Uterus (tissue), 4 donors: Measurements from ENCODE around the gene DMPK. TPM values are rescaled to one million over a fixed set of nuclear protein-coding genes. Genes with fewer than 3 reads are reported as not detected.

Source experiments
- DNase-seq, 2 donors: peaks; one replicate each; pipeline ENCODE4 v3.0.0-alpha.2; 2019 to 2020
- H3K27ac ChIP-seq, 2 donors: fragments of 200-600 bp; sonication (generic); 1 replicate in 1 of 2; 2 replicates in 1 of 2; pipeline ENCODE4 v1.5.1; 2016 to 2018
- H3K27me3 ChIP-seq, 2 donors: fragments of 200-600 bp; sonication (generic); one replicate each; pipeline ENCODE4 v1.5.1; 2018 to 2019; ENCODE audit warnings: control low read depth in 1 of 2
- H3K36me3 ChIP-seq, 2 donors: fragments of 200-600 bp; sonication (generic); one replicate each; pipeline ENCODE4 v1.5.1; 2019; ENCODE audit warnings: control low read depth in 1 of 2
- H3K4me1 ChIP-seq, 2 donors: fragments of 200-600 bp; sonication (generic); one replicate each; pipeline ENCODE4 v1.5.1; 2018 to 2019; ENCODE audit warnings: control low read depth in 1 of 2
- H3K4me3 ChIP-seq, 2 donors: fragments of 200-600 bp; sonication (generic); 1 replicate in 1 of 2; 2 replicates in 1 of 2; pipeline ENCODE4 v1.5.1; 2018 to 2019; ENCODE audit warnings: mild to moderate bottlenecking in 1 of 2
- H3K9me3 ChIP-seq, 2 donors: fragments of 200-600 bp; sonication (generic); one replicate each; pipeline ENCODE4 v1.5.1; 2019; ENCODE audit warnings: control low read depth in 1 of 2
- POLR2A ChIP-seq, 2 donors: fragments of 450-650 bp; IDR thresholded peaks; one replicate each; pipeline ENCODE4 v1.6.1; 2016; ENCODE audit warnings: antibody characterized with exemption in 2 of 2, mild to moderate bottlenecking in 1 of 2, moderate library complexity in 1 of 2
- intact Hi-C: fragments of 100-400 bp; cut with DNase I; formaldehyde crosslinking; loops from one replicate; pipeline ENCODE4 v1.15.1; 2023; ENCODE audit warnings: low total_unique reads
- total RNA-seq, 4 donors: library from RNA; depleted of rRNA in 3 of 4; stranded (reverse); fragments of >200 nt in 3 of 4; gene quantifications; one replicate each; pipeline versions ENCODE4 v1.1.0 to v1.2.4, GENCODE V29; 2014 to 2023
- TF ChIP-seq, protein P1 (sequence below), 4 experiments: fragments of 200-600 bp in 2 of 4; fragments of 450-650 bp in 2 of 4; sonication (generic) in 2 of 4; IDR thresholded peaks; one replicate each; pipeline ENCODE4 v1.5.1; 2016 to 2019; ENCODE audit warnings: antibody characterized with exemption in 4 of 4, mild to moderate bottlenecking in 2 of 4, moderate library complexity in 1 of 4
- donor health status: DM: yes; HTN: yes; CAD: no.

The DMPK gene
- total RNA-seq, 4 donors from 2014 or later: 15.3 to 211 (median 43.8) TPM

DNA sequence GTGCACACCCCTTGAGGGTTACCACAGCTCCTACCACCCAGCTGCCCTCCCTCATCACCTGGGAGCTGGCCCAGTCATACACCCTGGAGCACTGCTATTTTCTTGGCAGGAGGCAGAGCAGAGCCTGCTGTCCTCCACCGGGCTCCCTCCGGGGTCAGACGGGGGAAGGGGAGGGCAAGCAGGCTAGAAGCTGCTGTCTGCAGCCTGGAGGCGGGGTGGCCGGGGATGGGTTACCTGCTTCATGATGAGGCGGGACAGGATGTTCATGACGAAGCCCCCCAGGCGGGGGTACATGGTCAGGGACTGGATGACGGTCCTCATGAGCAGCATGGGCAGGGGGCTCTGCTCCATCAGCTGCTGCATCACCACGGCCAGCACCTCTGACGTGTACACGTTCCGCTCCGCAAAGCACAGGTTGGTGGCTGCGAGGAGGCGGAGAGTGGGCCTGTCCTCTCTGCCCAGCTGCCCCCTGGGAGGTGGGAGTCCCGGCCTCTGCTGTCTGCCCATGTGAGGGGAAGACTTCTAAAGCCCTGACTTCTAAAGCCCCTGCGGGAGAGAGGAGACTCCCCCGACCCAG is 35.5 kb upstream of the DMPK start:
- TF ChIP-seq, protein P1, sequence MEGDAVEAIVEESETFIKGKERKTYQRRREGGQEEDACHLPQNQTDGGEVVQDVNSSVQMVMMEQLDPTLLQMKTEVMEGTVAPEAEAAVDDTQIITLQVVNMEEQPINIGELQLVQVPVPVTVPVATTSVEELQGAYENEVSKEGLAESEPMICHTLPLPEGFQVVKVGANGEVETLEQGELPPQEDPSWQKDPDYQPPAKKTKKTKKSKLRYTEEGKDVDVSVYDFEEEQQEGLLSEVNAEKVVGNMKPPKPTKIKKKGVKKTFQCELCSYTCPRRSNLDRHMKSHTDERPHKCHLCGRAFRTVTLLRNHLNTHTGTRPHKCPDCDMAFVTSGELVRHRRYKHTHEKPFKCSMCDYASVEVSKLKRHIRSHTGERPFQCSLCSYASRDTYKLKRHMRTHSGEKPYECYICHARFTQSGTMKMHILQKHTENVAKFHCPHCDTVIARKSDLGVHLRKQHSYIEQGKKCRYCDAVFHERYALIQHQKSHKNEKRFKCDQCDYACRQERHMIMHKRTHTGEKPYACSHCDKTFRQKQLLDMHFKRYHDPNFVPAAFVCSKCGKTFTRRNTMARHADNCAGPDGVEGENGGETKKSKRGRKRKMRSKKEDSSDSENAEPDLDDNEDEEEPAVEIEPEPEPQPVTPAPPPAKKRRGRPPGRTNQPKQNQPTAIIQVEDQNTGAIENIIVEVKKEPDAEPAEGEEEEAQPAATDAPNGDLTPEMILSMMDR (IDR thresholded peaks at IDR 0.05): no peak
- TF ChIP-seq POLR2A (IDR thresholded peaks at IDR 0.05): no peak
- H3K36me3 ChIP-seq: no peaks in the 10 kb centered on the region
- no peak for DNase-seq

DNA sequence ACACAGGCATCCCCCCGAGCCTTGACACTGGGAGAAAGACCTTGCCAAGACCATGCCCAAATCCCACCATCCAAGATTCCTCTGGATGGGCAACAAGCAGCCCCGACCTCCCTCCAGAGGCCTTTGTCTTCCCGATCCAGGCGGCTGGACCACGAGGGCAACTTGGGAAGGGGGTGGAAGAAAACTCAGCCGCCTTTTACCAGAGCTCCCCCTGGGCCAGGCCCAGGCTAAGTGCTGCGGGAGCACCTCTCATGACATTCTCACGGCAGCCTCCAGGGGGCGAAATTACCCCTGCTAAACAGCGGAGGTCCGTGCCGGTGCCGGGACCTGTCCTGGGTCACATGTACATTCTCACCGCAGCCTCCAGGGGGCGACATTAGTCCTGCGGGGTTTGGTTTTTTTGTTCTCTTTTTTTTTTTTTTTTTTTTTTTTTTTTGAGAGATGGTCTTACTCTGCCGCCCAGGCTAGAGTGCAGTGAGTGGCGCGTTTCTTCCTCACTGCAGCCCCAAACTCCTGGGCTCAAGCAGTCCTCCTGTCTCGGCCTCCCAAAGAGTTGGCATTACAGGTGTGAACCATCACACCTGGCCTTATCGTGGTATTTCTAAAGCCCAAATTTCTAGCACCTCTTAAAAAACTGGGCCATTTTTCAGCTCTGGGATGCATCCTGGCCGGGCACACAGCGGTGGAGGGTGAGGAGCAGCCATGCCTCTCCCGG is 34.9 kb upstream of the DMPK start:
- Histone ChIP-seq H3K9me3 (no peaks in the 10 kb centered on the region), H3K4me3 (no peak overlapping the region), H3K27me3 (no peaks in the 10 kb centered on the region), H3K4me1 (no peaks in the 10 kb centered on the region), H3K36me3 (no peaks in the 10 kb centered on the region), H3K27ac (peak overlapping the region in 1 of 2 donors; percentile 39)
- peak; percentile 92 to 93 for DNase-seq
- no peak for TF ChIP-seq POLR2A (IDR thresholded peaks at IDR 0.05)
- TF ChIP-seq, protein P1 (IDR thresholded peaks at IDR 0.05): peak; percentile 94 to 97 (median 95)
- intact Hi-C loops: no loop called here

More for the DNA sequence above, 35.5 kb upstream of the DMPK start:
- no peaks in the 10 kb centered on the region for H3K4me1 ChIP-seq
- no peak overlapping the region for H3K4me3 ChIP-seq
- H3K27me3 ChIP-seq: no peaks in the 10 kb centered on the region
- H3K9me3 ChIP-seq: no peaks in the 10 kb centered on the region
- H3K27ac ChIP-seq: no peak overlapping the region
- intact Hi-C loops: no loop called here

DNA sequence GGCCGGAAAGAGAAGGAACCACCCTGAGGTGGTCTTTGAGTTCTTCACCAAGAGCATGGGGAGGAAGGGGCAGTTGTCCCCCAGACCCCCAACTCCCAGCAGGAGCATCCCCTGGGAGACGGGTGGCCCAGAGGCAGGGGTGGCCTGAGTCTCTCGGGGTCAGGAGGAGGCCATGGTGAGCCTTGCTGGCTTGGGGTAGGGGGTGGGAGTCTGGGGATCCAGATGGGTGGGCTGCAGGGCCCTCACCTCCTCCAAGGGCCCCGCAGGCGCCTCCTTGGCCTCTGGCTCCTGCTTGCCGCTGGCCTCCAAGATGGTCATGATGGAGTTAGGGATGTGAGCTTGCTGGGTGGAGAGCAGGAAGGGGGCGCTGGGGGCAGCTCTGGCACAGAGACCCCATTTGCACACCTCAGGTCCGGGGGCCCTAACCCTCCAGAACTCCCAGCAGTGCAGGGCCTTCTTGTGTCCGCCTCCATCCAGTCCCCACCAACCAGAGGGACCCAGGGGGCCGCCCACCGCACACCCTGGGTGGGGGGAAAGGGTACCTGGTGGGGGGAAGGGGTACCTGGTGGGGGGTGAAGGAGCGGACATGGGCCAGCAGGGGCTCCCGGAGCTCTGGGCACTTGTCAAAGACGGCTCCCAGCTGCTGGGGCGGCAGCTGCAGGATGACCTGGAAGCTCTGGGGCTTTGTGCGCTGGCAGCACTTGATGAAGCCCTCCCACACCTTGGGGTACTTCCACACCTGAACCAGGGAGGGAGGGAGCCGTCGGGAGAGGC is 34.1 kb upstream of the DMPK start:
- Histone ChIP-seq H3K27ac (peak overlapping the region; percentile 13 to 59), H3K27me3 (no peaks in the 10 kb centered on the region), H3K9me3 (no peaks in the 10 kb centered on the region), H3K4me3 (no peak overlapping the region), H3K4me1 (no peaks in the 10 kb centered on the region), H3K36me3 (no peaks in the 10 kb centered on the region)
- intact Hi-C loops: no loop called here
- DNase-seq: no peak
- no peak for TF ChIP-seq POLR2A (IDR thresholded peaks at IDR 0.05)
- TF ChIP-seq, protein P1 (IDR thresholded peaks at IDR 0.05): no peak

DNA sequence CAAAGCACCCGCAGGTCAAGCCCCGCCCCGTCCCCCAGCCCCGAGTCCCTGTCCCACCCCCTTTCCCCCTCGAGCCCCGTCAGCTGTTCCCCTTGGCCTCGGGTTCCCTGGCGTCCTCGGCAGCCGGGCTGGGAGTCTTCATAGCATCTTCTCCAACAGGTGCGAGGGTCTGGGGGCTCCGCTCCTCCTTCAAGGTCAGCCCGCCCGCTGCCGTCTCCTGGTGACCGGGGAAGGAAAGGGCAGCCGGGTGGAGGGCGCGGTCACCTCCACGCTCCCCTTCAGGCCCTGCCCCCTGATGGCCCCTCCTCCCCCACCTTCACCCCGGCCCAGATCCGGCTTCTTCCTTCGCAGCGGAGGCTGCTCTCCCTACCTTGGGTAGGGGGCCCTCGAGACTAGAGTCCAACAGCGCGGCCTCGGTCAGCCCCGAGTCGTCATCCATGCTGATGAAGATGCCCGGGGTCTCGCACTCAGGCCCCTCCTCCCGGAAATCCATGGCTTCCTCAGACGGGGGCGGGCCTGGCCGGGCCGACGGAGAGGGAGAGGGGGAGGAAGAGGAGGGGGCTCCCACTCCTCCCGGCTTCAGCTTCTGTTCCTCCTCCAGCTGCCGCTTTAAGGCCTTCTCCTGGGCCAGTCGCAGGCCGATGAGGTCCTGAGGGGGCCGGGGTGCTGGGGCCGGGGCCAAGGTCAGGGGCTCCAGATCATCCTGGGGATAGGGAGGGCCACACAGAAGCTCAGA is 33.4 kb upstream of the DMPK start:
- H3K27ac ChIP-seq: peak overlapping the region; percentile 13 to 59
- no peaks in the 10 kb centered on the region for H3K36me3 ChIP-seq
- no peaks in the 10 kb centered on the region for H3K27me3 ChIP-seq
- TF ChIP-seq, protein P1 (IDR thresholded peaks at IDR 0.05): no peak
- no peak for TF ChIP-seq POLR2A (IDR thresholded peaks at IDR 0.05)
- intact Hi-C loops: no loop called here
- H3K9me3 ChIP-seq: no peaks in the 10 kb centered on the region
- H3K4me1 ChIP-seq: no peaks in the 10 kb centered on the region
- no peak for DNase-seq
- peak overlapping the region; percentile 25 to 34 for H3K4me3 ChIP-seq
